Measurements from ENCODE around the gene CYP3A4.
"Not testable (repeated sequence)": the region's sequence is repeated elsewhere in the genome, so short reads cannot be mapped to it uniquely, and the experiment has no call there.

CYP3A4 gene

GRCh38 chr7:99784007-99784406 lies at the start of gene CYP3A4:
Gene CYP3A4 (minus strand): TSS chr7:99784184. CDS start chr7:99784081, 103 bp downstream.
- no peak for DNase-seq (ENCODE audit: low read depth in 2 of 2)

GRCh38 chr7:99833289-99833877 lies 49.4 kb upstream of the CYP3A4 start:
- no peak for DNase-seq (ENCODE audit: low read depth in 2 of 2)

- DNase-seq (ENCODE audit: low read depth in 2 of 2) = no peak
Measured at GRCh38 chr7:99831595-99831994, 47.6 kb upstream of the CYP3A4 start.

GRCh38 chr7:99829524-99830160 lies 45.7 kb upstream of the CYP3A4 start:
- no peak for DNase-seq (ENCODE audit: low read depth in 2 of 2)

- no peak for DNase-seq (ENCODE audit: low read depth in 2 of 2)
Measured at GRCh38 chr7:99828811-99829210, 44.8 kb upstream of the CYP3A4 start.

GRCh38 chr7:99827040-99827778 lies 43.2 kb upstream of the CYP3A4 start:
- DNase-seq (ENCODE audit: low read depth in 2 of 2) = no peak

GRCh38 chr7:99825873-99826272 lies 41.9 kb upstream of the CYP3A4 start:
- no peak for DNase-seq (ENCODE audit: low read depth in 2 of 2)

- no peak for DNase-seq (ENCODE audit: low read depth in 2 of 2)
Measured at GRCh38 chr7:99825452-99825851, 41.5 kb upstream of the CYP3A4 start.

- DNase-seq (ENCODE audit: low read depth in 2 of 2) = no peak
Measured at GRCh38 chr7:99824091-99824490, 40.1 kb upstream of the CYP3A4 start.

- DNase-seq (ENCODE audit: low read depth in 2 of 2) = no peak
Measured at GRCh38 chr7:99822731-99823718, 39.0 kb upstream of the CYP3A4 start.

- DNase-seq (ENCODE audit: low read depth in 2 of 2) = no peak
Measured at GRCh38 chr7:99820408-99821027, 36.5 kb upstream of the CYP3A4 start.

GRCh38 chr7:99808766-99809165 lies 24.8 kb upstream of the CYP3A4 start:
- no peak for DNase-seq (ENCODE audit: low read depth in 2 of 2)

- DNase-seq (ENCODE audit: low read depth in 2 of 2) = no peak
Measured at GRCh38 chr7:99806839-99807478, 23.0 kb upstream of the CYP3A4 start.

GRCh38 chr7:99805641-99806040 lies 21.7 kb upstream of the CYP3A4 start:
- no peak for DNase-seq (ENCODE audit: low read depth in 2 of 2)

- not testable (repeated sequence) for DNase-seq (ENCODE audit: low read depth in 2 of 2)
Measured at GRCh38 chr7:99803118-99803517, 19.1 kb upstream of the CYP3A4 start.

- not testable (repeated sequence) for DNase-seq (ENCODE audit: low read depth in 2 of 2)
Measured at GRCh38 chr7:99801407-99801806, 17.4 kb upstream of the CYP3A4 start.

- no peak for DNase-seq (ENCODE audit: low read depth in 2 of 2)
Measured at GRCh38 chr7:99798972-99799371, 15.0 kb upstream of the CYP3A4 start.

GRCh38 chr7:99795864-99796263 lies 11.9 kb upstream of the CYP3A4 start:
- not testable (repeated sequence) for DNase-seq (ENCODE audit: low read depth in 2 of 2)

- no peak for DNase-seq (ENCODE audit: low read depth in 2 of 2)
Measured at GRCh38 chr7:99794585-99795502, 10.9 kb upstream of the CYP3A4 start.

GRCh38 chr7:99793443-99793842 lies 9.5 kb upstream of the CYP3A4 start:
- no peak for DNase-seq (ENCODE audit: low read depth in 2 of 2)
